HS-5 (cell line): ENCODE results near the gene ADGRD1.

ENCODE experiments used
- DNase-seq: peaks from one replicate; pipeline ENCODE4 v3.0.0-alpha.2; 2012; ENCODE audit warnings: low read depth

The ADGRD1 gene

DNA sequence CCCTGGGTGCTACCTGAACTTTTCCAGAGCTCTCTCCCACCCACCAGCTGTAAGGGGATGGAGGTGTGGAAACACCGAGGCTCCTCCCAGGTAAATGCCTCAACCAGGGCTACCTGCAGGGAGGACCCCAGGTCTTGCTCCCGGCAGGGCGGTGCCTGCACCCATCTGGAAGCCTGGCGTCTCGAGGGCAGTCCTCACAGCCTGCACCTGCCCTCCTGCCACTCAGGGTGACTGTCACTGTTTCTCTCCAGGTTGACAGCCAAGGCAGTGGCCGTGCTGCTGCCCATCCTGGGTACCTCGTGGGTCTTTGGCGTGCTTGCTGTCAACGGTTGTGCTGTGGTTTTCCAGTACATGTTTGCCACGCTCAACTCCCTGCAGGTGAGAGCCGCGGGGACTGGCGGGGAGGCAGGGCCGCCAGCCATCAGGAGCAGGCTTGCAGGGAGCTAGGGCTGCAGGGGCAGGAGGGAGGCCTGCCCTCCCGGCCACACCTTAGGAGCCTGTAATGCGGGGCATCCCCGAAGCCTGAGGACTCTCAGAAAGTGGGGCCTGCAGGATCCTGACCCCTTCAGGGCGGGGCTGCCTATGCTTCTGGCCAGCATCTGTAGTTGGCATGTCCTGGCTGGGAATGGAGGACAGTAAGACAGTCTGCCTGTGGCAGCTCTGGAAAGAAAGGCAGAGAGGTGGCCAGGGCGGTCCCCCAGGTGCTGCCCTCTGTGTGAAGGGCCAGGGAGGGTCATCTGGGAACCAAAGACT, 182.3 kb downstream of the ADGRD1 start:
- no peak for DNase-seq

DNA sequence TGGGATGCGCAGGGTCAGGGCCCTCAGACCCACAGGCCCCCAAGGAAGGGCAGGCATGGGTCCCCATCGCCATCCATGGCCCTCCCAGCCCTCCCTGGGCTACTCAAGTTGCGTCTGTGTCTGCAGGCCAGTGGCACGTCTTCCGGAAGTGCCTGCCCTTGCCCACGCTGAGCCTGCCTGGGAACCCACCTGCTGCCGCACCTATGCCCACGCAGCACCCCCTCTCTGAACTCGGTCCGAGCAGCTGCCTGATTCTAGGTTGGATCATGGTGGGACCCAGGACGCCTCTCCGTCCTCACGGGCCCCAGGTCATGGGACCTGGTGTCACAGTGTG, 182.8 kb downstream of the ADGRD1 start:
- DNase-seq = no peak

DNA sequence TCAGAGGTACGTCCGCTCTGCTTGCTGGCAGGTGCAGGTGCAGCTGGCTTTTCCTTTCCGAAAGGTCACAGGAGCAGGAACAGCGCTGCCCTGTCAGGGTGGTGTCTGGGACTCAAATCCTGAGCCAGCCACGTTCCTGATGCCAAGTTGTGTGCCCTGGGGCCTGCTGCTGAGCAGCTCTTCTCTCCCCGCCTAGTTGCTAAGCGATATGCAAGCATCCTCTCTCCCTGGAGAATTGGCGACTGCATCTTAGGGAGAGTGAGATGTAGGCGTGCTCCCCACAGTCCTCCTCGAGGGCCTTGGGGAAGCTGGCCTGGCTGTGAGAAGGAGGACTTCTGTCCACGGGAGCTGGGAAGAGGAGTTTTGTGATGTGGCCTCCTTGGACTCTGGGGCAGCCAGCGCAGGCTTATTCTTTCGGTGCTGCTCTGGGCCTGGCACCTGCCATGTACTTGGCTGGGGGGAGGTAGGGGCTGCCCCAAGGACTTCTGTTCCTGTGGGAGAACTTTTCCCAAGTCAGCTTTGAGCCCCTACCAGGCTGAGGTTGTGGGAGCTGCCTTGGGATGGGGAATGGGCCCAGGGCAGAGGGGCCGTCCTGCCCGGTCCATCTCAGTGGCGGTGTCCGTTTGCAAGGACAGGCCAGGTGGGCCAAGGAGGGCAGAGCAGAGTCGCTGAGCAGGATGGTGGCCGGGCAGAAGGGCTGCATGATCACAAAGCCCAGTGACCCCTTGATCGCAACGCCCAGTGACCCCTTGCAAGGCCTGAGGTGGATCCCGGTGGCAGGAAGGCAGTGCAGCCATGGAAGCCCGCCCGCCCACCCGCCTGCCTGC, 183.5 kb downstream of the ADGRD1 start:
- no peak for DNase-seq

DNA sequence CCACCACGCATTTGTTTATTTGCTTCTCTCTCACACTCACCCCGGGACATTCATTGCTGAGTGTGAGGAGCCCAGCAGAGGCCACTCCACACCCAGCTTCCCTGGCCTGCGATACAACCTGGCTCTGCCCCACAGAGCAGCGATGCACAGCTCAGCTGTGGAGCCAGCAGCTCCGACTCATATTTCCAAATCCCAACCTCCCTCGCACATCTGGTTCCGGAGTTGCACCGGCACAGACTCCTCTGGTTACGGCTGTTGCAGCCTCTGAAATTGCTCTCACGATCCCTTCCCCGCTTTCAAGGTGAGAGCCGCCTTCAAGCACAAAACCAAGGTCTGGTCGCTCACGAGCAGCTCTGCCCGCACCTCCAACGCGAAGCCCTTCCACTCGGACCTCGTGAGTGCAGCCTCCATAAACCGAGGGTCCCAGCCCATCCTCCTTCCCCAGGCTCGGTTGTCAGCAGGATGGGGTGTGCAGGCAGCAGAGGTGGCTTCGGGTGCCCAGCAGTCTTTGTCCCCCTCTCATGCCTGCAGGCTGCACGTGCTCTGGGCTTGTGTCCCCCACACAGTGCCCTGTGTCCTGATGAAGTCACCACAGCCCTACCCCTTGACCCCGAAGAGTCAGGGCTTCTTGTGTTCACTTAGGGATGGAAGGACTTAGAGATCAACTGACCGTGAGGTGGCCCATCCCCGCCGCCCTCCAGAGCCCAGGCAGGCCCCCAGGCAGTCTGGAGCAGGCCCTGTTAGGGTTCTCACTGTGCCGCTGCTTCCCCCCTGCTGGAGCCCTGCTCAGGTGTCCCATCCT, 184.3 kb downstream of the ADGRD1 start:
- no peak for DNase-seq

DNA sequence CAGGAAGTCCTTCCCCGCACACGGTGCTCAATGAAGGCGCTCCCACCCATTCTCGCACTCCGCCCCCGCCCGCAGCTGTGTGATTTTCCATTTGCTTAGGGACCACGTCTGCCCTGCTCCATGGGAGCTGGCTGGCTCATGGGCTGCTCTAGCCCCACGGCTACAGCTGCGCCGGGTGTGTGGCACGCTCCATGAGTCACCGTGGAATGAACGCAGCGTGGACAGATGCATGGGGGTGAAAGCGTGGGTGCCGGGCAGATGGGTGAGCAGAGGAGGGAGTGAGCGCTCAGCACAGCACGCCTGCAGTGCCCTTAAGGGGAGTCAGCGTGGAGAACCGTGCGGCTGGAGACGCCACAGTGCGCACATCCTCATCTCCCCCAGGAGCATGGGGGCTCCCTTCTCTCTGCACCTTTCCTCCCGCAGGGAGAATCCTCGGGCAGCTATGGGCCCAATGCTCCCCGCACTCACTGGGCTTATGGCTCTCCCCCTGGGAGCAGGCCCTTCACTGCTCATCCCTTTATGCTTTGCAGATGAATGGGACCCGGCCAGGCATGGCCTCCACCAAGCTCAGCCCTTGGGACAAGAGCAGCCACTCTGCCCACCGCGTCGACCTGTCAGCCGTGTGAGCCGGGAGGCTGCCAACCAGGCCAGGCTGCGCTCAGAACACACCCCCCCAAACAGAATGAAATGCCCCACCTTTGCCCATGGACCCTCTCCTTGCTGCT, 185.1 kb downstream of the ADGRD1 start:
- no peak for DNase-seq

DNA sequence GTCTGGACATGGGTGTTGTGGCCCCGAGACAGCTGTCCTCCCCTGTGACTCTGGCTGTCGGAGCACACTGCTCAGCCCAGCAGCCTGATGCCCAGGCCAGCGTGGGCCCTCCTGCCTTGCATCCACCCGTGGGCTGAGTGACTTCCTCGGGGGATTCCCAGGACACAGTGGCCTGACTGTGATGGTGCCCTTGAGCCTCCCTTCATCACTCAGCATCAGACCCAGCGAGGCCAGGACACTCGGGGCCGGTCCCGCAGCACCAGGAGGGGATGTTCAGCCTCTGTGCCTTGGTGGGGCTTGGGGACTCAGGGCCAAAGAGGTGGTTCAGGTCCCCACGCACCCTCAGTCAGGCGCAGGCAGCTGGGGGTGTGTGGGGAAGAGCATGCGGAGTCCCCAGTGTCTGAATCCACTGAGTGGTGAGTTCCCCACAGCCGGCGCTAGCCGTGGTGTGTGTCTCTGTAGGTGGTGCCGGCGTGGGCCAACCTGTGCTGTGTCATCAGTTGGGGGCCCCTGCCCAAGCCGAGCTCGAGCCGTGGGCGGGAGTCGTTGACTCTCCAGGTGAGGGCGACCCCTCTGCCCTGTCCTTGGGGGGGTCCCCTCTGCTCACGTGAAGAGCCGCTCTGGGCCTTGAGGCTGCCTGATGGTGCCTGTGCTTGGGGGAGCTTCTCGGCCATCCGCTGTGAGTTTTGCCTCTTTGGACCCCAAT, 185.8 kb downstream of the ADGRD1 start:
- DNase-seq = no peak

DNA sequence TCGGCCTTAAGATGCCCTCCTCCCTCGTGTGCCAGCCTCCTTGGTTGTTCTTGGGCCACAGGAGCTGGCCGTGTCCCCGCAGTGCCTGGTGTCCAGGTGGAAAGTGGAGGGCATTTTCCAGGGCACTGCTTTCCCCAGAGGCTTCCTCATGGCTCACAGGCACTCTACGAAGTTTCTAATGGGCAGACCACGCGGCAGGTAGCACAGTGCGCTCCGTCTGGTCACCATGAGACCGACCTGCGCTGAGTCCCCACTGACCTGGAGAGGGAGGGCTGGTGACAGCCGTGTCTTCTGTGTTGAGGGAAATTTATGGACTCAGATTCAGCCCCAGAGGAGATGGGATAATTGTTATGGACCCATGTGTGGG, 186.3 kb downstream of the ADGRD1 start:
- DNase-seq = no peak

DNA sequence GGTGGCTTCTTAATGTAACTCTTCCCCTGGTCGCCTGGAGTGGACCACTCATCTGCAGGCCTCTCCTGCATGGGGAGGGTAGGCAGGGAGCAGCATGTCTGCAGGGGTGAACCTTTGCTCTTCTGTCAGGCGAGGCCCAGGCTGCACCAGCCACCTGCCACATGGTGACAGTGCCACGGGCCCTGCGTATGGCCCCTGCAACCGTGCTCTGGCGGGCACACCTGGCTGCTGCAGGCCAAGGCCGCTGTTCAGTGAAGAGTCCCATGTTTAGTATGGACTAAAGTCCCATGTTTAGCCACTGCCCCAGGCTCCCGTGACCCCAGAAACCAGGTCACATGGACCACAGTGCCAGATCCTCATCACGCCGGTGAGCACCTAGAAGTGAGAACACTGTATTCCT, 187.0 kb downstream of the ADGRD1 start:
- DNase-seq = no peak

DNA sequence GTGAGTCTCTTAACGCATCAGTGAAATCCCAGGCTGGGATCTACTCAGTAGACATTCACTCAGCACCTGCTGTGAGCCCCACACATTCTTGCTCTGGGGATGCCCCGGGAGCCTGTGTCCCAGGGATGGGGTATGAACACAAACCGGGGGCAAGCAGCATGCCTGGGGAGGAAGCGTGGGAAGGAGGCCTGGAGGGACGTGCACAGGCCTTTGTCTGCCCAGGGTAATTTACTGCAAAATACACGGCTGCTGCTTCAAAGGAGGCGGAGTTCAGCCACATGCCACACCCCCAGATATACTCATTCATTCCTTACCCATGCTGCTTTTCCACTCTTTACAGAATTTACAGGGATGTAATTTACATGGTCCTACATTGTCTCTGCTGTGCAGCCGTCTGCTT, 187.8 kb downstream of the ADGRD1 start:
- DNase-seq = no peak

DNA sequence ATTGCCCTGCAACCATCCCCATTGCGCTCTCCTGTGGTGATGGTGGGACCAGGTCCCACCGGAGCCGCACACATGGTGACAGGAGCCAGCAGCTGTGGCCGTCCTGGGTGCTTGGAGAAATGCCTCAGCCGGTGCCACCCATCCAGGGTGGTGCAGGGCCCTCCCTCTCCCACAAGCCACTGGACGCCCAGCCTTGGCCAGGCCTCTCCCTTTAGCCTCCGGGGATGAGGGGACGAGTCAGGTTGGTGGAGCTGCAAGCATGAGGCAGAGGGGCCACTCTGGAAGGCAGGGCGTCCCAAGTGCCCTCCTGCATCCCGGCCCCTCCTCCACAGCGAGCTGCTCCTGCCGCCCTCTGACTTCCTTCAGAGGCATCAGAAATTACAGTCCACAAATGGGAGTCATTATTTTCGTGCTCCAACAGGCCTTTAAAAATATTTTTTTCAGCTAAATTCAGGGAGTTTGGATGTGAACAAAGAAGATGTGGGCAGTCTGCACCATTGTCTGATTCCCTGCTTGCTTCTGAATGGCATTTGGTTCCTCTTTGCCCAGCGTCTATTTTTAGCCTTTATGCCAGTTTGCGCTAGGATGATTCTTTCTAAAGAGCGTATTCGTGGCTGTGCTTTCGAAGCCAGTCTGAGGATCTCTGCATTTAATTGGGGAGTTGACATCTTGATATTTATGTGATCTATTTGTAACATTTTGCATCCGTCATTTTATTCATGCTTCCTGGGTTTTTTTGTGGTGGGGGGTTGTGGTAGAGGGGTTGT, 189.4 kb downstream of the ADGRD1 start:
- DNase-seq = no peak

DNA sequence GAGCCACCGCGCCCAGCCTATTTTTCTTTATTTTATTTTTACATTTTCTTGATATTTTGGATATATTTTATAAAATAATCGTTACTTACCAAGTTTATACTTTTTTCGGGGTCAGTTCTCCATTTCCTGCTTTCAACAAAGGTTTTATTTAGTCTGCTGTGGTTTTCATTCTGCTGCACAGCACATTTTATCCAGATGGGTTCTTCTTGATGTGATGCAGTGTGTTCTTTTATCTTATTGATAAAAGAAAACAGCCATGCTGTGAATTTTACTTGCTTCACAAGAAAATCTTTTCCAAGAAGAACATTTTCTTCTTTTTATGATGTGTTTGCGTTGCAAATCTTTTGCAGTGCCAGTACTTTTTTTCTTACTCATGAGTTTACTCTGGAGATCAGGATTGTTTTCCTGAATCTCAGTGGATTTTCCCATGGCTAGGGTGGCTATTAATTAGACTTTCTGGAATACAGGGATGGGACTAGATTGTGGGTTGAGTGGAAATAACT, 192.5 kb downstream of the ADGRD1 start:
- no peak for DNase-seq

DNA sequence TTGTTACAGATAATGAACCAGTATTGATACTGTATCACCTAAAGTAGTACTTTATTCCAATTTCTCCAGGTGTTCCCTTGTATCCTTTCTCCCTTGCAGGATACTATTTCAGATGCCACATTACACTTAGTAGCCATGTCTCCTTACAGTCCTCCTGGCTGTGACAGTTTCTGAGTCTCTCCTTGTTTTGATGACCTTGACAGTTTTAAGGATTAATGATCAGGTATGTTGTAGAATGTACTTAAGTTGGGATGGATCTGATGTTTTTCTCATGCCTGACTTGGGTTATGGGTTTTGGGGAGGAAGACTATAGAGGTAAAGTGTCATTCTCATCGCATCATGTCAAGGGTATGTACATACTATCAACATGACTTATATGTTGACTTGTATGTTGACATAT, 193.6 kb downstream of the ADGRD1 start:
- no peak for DNase-seq

DNA sequence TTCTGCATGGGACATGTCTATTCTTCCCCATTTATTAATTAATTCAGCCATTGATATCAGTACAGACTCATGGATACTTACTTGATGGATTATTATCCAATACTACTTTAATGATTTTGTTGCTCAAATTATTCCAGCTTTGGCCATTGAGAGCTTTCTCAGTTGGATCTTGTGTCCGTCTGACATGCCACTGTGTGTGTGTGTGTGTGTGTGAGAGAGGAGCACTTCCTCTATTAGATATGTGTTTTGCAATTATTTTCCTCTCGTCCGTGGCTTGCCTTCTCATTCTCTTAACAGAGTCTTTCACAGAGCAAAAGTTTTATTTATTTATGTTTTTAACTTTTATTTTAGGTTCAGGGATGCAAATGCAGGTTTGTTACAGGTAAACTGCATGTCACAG, 194.2 kb downstream of the ADGRD1 start:
- DNase-seq = no peak

DNA sequence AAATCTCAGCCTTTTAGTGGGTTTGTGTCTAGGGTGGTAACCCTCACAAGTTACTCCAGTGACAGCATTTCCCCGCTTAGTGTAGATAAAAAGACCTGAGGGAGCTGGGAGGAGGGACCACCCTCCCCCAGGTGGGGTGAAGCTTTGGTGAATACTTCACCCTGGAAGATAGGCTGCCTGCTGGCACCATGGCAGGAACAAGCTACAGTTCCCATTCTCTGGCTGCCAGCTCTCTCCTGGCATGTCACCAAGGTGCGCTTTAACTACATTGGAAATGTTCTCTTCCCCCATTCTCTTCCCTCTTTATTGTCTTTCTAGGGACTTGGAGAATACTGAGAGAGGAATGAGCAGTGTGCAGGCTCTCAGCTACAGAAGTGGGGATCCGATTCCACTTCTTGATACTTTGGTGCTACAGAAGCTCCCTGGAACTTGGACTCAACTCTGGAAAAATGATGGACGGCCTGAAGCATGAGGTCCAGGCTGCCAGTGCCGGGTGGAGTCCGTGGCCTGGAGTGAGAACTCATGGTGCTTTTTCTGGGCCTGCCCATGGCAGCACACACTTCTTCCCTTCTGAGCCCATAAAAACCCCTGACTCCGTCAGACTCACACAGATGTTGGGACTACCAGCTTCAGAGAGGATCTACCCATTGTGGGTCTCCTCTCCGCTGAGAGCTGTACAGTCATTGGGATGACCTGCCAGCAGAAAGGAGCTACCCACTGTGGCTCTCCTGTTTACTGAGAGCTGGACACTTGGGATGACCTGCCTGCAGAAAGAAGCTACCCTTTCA, 198.0 kb downstream of the ADGRD1 start:
- DNase-seq = no peak

DNA sequence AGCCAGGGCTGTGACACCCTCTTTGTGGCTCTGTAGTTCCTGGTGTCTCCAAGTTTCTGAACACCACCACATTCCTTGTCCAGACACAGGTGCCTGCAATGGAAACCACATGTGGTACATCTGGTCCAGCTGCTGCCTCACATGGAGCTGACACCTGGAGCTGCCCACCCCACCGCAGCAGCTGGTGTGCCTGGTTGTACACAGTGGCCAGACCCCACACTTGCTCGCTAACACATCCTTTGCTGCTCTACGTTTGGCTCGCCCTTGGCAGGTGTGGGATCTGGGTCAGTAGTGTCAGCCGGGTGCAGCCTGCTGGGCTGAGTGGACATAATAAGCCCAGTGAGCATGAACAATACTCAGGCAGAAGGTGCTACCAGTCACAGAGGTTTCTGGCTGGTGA, 198.9 kb downstream of the ADGRD1 start:
- no peak for DNase-seq

DNA sequence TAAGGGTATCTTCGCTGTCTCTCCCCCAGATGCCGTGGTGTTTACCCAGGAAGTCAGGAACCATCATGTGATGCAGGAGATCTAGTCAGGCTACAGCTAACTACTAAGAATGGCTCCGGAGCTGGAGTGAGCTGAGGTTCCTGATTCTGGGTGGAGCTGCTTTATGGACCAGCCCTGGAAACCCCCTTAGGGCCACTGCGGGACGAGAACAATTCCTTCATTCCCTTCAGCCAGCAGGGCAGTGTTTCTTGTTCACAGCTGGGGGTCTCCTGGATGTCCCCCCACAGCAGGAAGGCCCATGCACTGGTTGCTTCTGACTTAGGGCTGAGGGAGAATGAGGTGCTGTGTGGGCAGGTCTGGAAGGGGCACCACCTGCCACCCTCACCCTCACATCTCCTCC, 199.3 kb downstream of the ADGRD1 start:
- DNase-seq = no peak

DNA sequence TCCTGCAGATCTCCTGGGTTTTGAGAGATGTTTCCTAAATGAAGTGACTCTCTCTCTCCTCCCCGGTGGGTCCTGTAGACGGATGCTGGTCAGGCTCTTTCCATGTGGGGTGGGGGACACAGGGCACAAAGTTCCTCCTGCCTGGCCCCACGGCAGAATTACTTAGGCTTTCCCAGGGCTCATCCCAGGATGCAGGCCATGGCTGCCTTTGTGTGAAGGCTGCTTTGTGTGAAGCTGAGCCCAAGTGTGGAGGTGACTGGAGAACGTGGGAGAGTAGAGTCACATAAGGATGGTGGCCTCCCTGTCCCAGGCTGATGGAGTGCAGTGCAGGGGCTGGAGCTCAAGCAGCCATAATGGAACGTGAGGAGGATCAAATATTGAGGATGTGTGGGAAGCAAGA, 200.2 kb downstream of the ADGRD1 start:
- DNase-seq = no peak

DNA sequence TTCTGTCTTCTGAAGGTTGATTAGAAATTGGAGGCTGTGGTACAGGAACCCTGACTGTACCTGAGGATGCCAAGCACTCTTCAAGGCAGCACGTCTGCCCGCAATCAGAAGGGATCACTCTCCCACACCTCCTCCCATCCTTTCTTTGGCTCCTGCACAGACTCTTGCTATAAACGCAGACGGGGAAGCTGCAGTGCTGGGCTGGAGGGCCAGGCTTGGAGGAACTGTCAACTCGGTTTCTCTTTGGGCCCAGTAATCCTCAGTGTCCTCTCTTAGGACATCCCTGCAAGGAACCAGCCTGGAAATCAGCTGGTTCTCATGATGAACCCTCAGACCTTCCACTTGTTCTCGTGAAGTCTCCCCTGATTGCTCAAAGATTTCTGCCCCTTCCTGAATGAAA, 201.4 kb downstream of the ADGRD1 start:
- no peak for DNase-seq

DNA sequence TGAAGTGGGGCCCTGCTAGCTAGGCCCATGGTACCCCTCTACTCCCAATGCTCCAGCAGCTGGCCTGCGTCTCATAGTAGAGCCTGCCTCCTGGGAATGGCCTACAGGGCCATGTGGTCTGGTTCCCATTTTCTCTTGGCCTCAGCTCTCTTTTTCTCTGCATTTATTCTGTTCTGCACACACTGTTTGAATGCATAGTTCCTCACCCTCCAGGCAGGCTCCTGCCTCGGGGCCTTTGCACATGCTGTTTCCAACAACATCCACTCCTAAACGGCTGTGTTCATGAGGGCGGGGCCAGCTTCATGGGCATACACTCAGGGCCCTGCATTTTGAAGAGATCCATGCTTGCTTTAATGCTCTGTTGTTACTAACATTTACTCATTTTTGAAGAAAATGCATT, 204.0 kb downstream of the ADGRD1 start:
- no peak for DNase-seq

DNA sequence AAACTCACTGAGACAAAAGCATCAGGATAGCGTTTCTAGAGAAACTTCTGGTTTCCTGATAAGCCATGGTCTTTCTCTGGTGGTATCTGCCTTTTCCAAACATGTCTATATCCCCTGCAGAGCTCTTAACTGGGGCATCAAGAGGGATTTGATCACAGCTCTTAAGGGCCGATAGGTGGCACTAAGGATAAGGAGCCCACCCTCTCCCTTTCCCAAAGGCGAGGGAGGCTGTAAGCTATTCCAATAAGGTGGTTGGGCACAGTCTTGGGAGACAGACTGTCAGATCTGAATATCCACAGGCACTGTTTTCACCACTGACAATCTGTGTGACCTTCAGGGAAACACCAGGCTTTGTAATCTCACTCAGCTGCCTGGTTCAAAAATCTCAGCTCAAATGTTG, 206.0 kb downstream of the ADGRD1 start:
- DNase-seq = no peak
